Measurements from ENCODE around the gene OGA.

Gene OGA

GRCh38 chr10:101749047-101750016 lies 68.9 kb downstream of the OGA start:
- DNase-seq: no peak

- DNase-seq: no peak
These were observed 69.7 kb downstream of the OGA start for GRCh38 chr10:101748496-101748895.

- DNase-seq: no peak
These were observed 73.1 kb downstream of the OGA start for GRCh38 chr10:101745074-101745696.

GRCh38 chr10:101744267-101744666 lies 74.0 kb downstream of the OGA start:
- DNase-seq: no peak

- no peak for DNase-seq
These were observed 76.3 kb downstream of the OGA start for GRCh38 chr10:101741938-101742337.

GRCh38 chr10:101736666-101737065 lies 81.6 kb downstream of the OGA start:
- no peak for DNase-seq
